MM.1S (cell line): ENCODE measurements around the gene SORL1.

Experiments used
- CTCF ChIP-seq: fragments of 300-600 bp; sonication (generic); IDR thresholded peaks from 2 replicates; pipeline ENCODE4 v1.5.1; 2016; ENCODE audit warnings: antibody characterized with exemption, low read length, mixed read lengths
- EZH2 ChIP-seq: fragments of 300-600 bp; sonication (generic); optimal IDR thresholded peaks from 2 replicates; pipeline ENCODE3; 2017; ENCODE audit warnings: low read depth, mild to moderate bottlenecking, antibody characterized with exemption, low read length, mixed read lengths
- EZH2phosphoT487 ChIP-seq: fragments of 300-600 bp; sonication (generic); IDR thresholded peaks from 2 replicates; pipeline ENCODE4 v1.6.1; 2018; ENCODE audit warnings: antibody characterized with exemption, low read length

DNA sequence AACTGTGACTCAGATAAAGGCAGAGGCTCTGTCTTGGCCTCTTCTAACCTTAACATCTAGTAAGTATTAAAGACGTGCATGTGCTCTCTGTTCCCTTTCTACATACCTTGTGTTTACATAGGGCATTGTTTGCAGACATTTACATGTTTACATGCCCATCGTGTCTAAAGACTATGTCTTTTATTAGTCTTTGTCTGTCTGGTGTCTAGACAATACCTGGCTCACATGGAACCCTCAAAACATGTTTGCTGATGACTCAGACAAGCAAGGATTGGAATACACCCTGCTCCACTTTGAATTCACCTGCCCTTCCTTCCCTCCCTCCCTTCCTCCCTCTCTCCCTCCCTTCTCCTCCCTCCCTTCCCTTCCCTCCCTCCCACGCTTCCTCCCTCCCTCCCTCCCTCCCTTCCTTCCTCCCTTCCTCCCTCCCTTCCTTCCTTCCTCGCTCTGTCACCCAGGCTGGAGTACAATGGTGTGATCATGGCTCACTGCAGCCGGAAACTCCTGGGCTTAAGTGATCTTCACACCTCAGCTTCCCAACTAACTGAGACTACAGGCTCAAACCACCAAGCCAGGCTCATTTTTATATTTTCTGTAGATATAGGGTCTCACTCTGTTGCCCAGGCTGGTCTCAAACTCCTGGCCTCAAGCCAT, 24.4 kb downstream of the SORL1 start:
- no peak for TF ChIP-seq CTCF
- no peak for TF ChIP-seq EZH2phosphoT487
- TF ChIP-seq EZH2 = no peak
